SK-N-SH (cell line): ENCODE measurements around the gene GRIP2. TPM values are rescaled to one million over a fixed set of nuclear protein-coding genes. Genes with fewer than 3 reads are reported as not detected.

Experiments
- CTCF ChIA-PET: fragments of 300-600, 350-600 bp; formaldehyde crosslinking; extraction: SDS; loops from one replicate; lab custom pipeline; 2021; lab: Yijun Ruan, JAX
- POLR2A ChIA-PET: fragments of 350-600 bp; sonication (Branson Sonifier 250); formaldehyde crosslinking; extraction: SDS; loops from one replicate; lab custom pipeline; 2020; ENCODE audit warnings: antibody characterized with exemption, inconsistent platforms; lab: Yijun Ruan, JAX
- DNase-seq: peaks from one replicate; pipeline ENCODE4 v3.0.0; 2012
- H2AFZ ChIP-seq: fragments of 200-600 bp; sonication (generic); 2 replicates; pipeline ENCODE4 v1.8.1; 2016; ENCODE audit warnings: antibody characterized with exemption, mild to moderate bottlenecking, low read depth
- H3F3A ChIP-seq: fragments of 200-600 bp; sonication (generic); replicated peaks from 2 replicates; pipeline ENCODE3; 2016; ENCODE audit warnings: antibody characterized with exemption, mild to moderate bottlenecking; ENCODE audit not compliant: insufficient read depth
- H3K27ac ChIP-seq, 2 experiments: fragments of 200-500 bp in 1 of 2; fragments of 200-600 bp in 1 of 2; sonication (Bioruptor generic) in 1 of 2; sonication (generic), shearing (Covaris generic) in 1 of 2; 2 replicates each; pipeline versions ENCODE4 v1.5.1 to v1.6.1; 2014 to 2016; ENCODE audit warnings: low read depth in 2 of 2, inconsistent platforms in 1 of 2, low read length in 1 of 2, mild to moderate bottlenecking in 1 of 2, mixed read lengths in 1 of 2
- H3K27me3 ChIP-seq: fragments of 200-600 bp; sonication (generic), shearing (Covaris generic); 2 replicates; pipeline ENCODE4 v1.6.1; 2016; ENCODE audit warnings: mixed run types; ENCODE audit not compliant: insufficient read depth
- H3K36me3 ChIP-seq, 2 experiments: fragments of 200-500 bp in 1 of 2; fragments of 200-600 bp in 1 of 2; sonication (Bioruptor generic) in 1 of 2; sonication (generic) in 1 of 2; replicated peaks in 1 of 2; 2 replicates each; pipeline versions ENCODE3 to v1.5.1; 2014 to 2016; ENCODE audit warnings: low read length in 1 of 2, mild to moderate bottlenecking in 1 of 2; ENCODE audit not compliant: insufficient read depth in 2 of 2, control insufficient read depth in 1 of 2
- H3K4me1 ChIP-seq, 2 experiments: fragments of 200-500 bp in 1 of 2; fragments of 200-600 bp in 1 of 2; sonication (Bioruptor generic) in 1 of 2; sonication (generic), shearing (Covaris generic) in 1 of 2; 2 replicates each; pipeline versions ENCODE4 v1.5.1 to v1.6.1; 2014 to 2016; ENCODE audit warnings: low read depth in 1 of 2, low read length in 1 of 2, mixed run types in 1 of 2; ENCODE audit not compliant: insufficient read depth in 2 of 2, control insufficient read depth in 1 of 2
- H3K4me2 ChIP-seq: fragments of 200-600 bp; sonication (generic), shearing (Covaris generic); 2 replicates; pipeline ENCODE4 v1.6.1; 2017; ENCODE audit warnings: mixed run types
- H3K4me3 ChIP-seq, 2 experiments: fragments of 200-500 bp in 1 of 2; fragments of 200-600 bp in 1 of 2; sonication (Bioruptor generic) in 1 of 2; sonication (generic), shearing (Covaris generic) in 1 of 2; 2 replicates each; pipeline versions ENCODE4 v1.5.1 to v1.8.1; 2014 to 2016; ENCODE audit warnings: low read depth in 2 of 2, inconsistent platforms in 1 of 2, low read length in 1 of 2, mild to moderate bottlenecking in 1 of 2, mixed read lengths in 1 of 2, moderate library complexity in 1 of 2
- H3K79me2 ChIP-seq: fragments of 200-600 bp; sonication (generic); 2 replicates; pipeline ENCODE4 v1.8.1; 2017; ENCODE audit warnings: mild to moderate bottlenecking; ENCODE audit not compliant: insufficient read depth
- H3K9ac ChIP-seq: fragments of 200-600 bp; sonication (generic); 2 replicates; pipeline ENCODE4 v1.6.1; 2017; ENCODE audit warnings: mixed run types
- H3K9me2 ChIP-seq: fragments of 200-600 bp; sonication (generic); 2 replicates; pipeline ENCODE4 v1.6.1; 2017; ENCODE audit warnings: mixed run types
- H3K9me3 ChIP-seq: fragments of 200-600 bp; sonication (generic); 2 replicates; pipeline ENCODE4 v1.6.1; 2017; ENCODE audit warnings: mixed run types, mild to moderate bottlenecking, moderate library complexity
- H4K20me1 ChIP-seq: fragments of 200-600 bp; sonication (generic); 2 replicates; pipeline ENCODE4 v1.6.1; 2017; ENCODE audit warnings: mild to moderate bottlenecking, mixed run types; ENCODE audit not compliant: insufficient read depth
- EZH2phosphoT487 ChIP-seq: fragments of 200-600 bp; sonication (generic); IDR thresholded peaks from 2 replicates; pipeline ENCODE4 v1.6.1; 2017; ENCODE audit warnings: low read depth, mixed run types, mild to moderate bottlenecking, antibody characterized with exemption, moderate library complexity, borderline replicate concordance
- FOXJ3 ChIP-seq: sonication (generic); formaldehyde crosslinking; IDR thresholded peaks from 2 replicates; pipeline ENCODE4 v1.5.1; 2020; ENCODE audit warnings: mild to moderate bottlenecking, missing genetic modification reagents
- IRF3 ChIP-seq: fragments of 150-350 bp; IDR thresholded peaks from 2 replicates; pipeline ENCODE4 v1.6.1; 2016; ENCODE audit warnings: mild to moderate bottlenecking, low read depth, low read length
- MXI1 ChIP-seq: IDR thresholded peaks from 2 replicates; pipeline ENCODE4 v1.6.1; 2012; ENCODE audit warnings: mild to moderate bottlenecking, low read depth, low read length, improper control_type of control experiment
- NRF1 ChIP-seq: IDR thresholded peaks from 2 replicates; pipeline ENCODE4 v1.6.1; 2012; ENCODE audit warnings: low read depth, mild to moderate bottlenecking, low read length
- POLR2AphosphoS5 ChIP-seq: IDR thresholded peaks from 2 replicates; pipeline ENCODE4 v1.6.1; 2012; ENCODE audit warnings: low read depth, low read length
- RFX5 ChIP-seq: IDR thresholded peaks from 2 replicates; pipeline ENCODE4 v1.6.1; 2012; ENCODE audit warnings: mild to moderate bottlenecking, improper control_type of control experiment, low read length
- SIN3A ChIP-seq: IDR thresholded peaks from 2 replicates; pipeline ENCODE4 v1.6.1; 2012; ENCODE audit warnings: low read depth, mild to moderate bottlenecking, low read length, moderate library complexity, borderline replicate concordance
- TAF1 ChIP-seq: IDR thresholded peaks from 2 replicates; pipeline ENCODE4 v1.6.1; 2012; ENCODE audit warnings: low read depth, mild to moderate bottlenecking, low read length, moderate library complexity, borderline replicate concordance
- TCF12 ChIP-seq: IDR thresholded peaks from 2 replicates; pipeline ENCODE4 v1.4.0; 2012
- TEAD4 ChIP-seq: IDR thresholded peaks from 2 replicates; pipeline ENCODE4 v1.4.0; 2012; ENCODE audit warnings: mild to moderate bottlenecking, borderline replicate concordance; ENCODE audit not compliant: insufficient read depth
- USF2 ChIP-seq: fragments of 150-350 bp; IDR thresholded peaks from 2 replicates; pipeline ENCODE4 v1.6.1; 2017; ENCODE audit warnings: antibody characterized with exemption, low read length, low read depth, borderline replicate concordance
- WGBS: methylation state at CpG from one replicate; pipeline ENCODE4 v1.1.6; 2017; ENCODE audit warnings: low lambda C conversion rate; 5-methylcytosine and 5-hydroxymethylcytosine counted together
- polyA plus RNA-seq, 3 experiments: library from polyadenylated mRNA; depleted of rRNA; stranded (reverse); fragments of >200 nt; gene quantifications; 2 replicates each; pipeline ENCODE4 v1.2.3, GENCODE V29; 2012

The GRIP2 gene
- polyA plus RNA-seq, 1 of the 3 experiments (the other 2 are of a cell fraction), result 0.15 TPM

GRCh38 chr3:14486460-14486859 lies 53.7 kb downstream of the GRIP2 start:
- no peaks in the 10 kb centered on the region for H3K9me3 ChIP-seq
- WGBS, result 96% methylated on average over 5 of the region's 5 CpGs
- H3K4me1 ChIP-seq, result no peaks in the 10 kb centered on the region; a peak in 1 of 4 replicates
- H3K36me3 ChIP-seq, result peaks cover 0 to 29% of the 10 kb centered on the region in 2 experiments
- no peak overlapping the region for H3K9ac ChIP-seq
- H3K4me3 ChIP-seq, result no peak overlapping the region
- ChIA-PET POLR2A (no interaction called here), CTCF (interaction anchor here (1.2 to 3.7 kb wide), 5 partner anchors 19 to 456 kb away, joined by 3 to 16 read pairs (median 5); no protein-coding TSS in a partner anchor)
- no peak overlapping the region for H2AFZ ChIP-seq
- DNase-seq, result no peak
- H3K27me3 ChIP-seq, result no peaks in the 10 kb centered on the region
- TF ChIP-seq NRF1, result no peak
- TF ChIP-seq EZH2phosphoT487, result no peak
- no peak for TF ChIP-seq MXI1
- TF ChIP-seq SIN3A, result no peak
- TF ChIP-seq TAF1, result no peak
- TF ChIP-seq FOXJ3 (CRISPR knock-in tag), result no peak
- H3K27ac ChIP-seq, result no peak overlapping the region
- 0 out of 2 replicates have a peak, but pooled peaks cover 4% of the 10 kb centered on the region for H4K20me1 ChIP-seq
- no peaks in the 10 kb centered on the region for H3K79me2 ChIP-seq
- H3K9me2 ChIP-seq, result no peaks in the 10 kb centered on the region
- H3F3A ChIP-seq, result no peaks in the 10 kb centered on the region
- H3K4me2 ChIP-seq, result no peak overlapping the region

GRCh38 chr3:14485981-14486380 lies 54.2 kb downstream of the GRIP2 start:
- no peaks in the 10 kb centered on the region for H3F3A ChIP-seq
- no peak for DNase-seq
- H3K9ac ChIP-seq, result no peak overlapping the region
- POLR2A ChIA-PET, result no interaction called here
- no peak overlapping the region for H3K27ac ChIP-seq
- no peaks in the 10 kb centered on the region for H3K79me2 ChIP-seq
- H2AFZ ChIP-seq, result no peak overlapping the region
- H3K27me3 ChIP-seq, result no peaks in the 10 kb centered on the region
- 0 out of 2 replicates have a peak, but pooled peaks cover 4% of the 10 kb centered on the region for H4K20me1 ChIP-seq
- no peak overlapping the region for H3K4me3 ChIP-seq
- H3K4me1 ChIP-seq, result no peaks in the 10 kb centered on the region; a peak in 1 of 4 replicates
- no peak overlapping the region for H3K4me2 ChIP-seq
- TF ChIP-seq SIN3A (no peak), USF2 (no peak), MXI1 (no peak), TCF12 (no peak), IRF3 (no peak), TAF1 (no peak), TEAD4 (no peak), POLR2AphosphoS5 (no peak), NRF1 (no peak), RFX5 (no peak)
- no peaks in the 10 kb centered on the region for H3K9me2 ChIP-seq
- peaks cover 0 to 29% of the 10 kb centered on the region in 2 experiments for H3K36me3 ChIP-seq
- CTCF ChIA-PET, result interaction anchor here (1.2 to 3.7 kb wide), 5 partner anchors 18 to 456 kb away, joined by 3 to 16 read pairs (median 5); no protein-coding TSS in a partner anchor
- WGBS, result 100% methylated on average over 3 of the region's 3 CpGs
- no peaks in the 10 kb centered on the region for H3K9me3 ChIP-seq
